ENCODE measurements around the gene PLIN3.

- TF ChIP-seq CTCF (IDR thresholded peaks at IDR 0.05; ENCODE audit: low read depth, low read length), result no peak
- no peak for TF ChIP-seq EZH2phosphoT487 (IDR thresholded peaks at IDR 0.05; ENCODE audit: low read depth)
These were observed 11.6 kb upstream of the PLIN3 start for GRCh38 chr19:4879041-4879440.

Measured in OCI-LY3 (cell line).